HCT116 (cell line): ENCODE data around the gene ROCK2. TPM values are rescaled to one million over a fixed set of nuclear protein-coding genes. Genes with fewer than 3 reads are reported as not detected.

Experiments used
- ATAC-seq: fragments of 200-7000 bp; cut with Tn5 transposase; 2 replicates; pipeline ENCODE4 v1.9.1; 2020; ENCODE audit warnings: mild to moderate bottlenecking, moderate library complexity
- BruUV-seq: library from RNA; stranded (reverse); fragments of 400-500 nt; replicated peaks from 2 replicates; lab custom pipeline; 2021; lab: Mats Ljungman, UMichigan
- CTCF ChIA-PET: fragments of 300-600 bp; sonication (Branson Sonifier 250); formaldehyde crosslinking; loops from one replicate; lab custom pipeline; 2021; ENCODE audit warnings: antibody characterized with exemption; lab: Charles Lee
- POLR2A ChIA-PET: fragments of 300-600, 350-600 bp; sonication (Branson Sonifier 250); formaldehyde crosslinking; loops from one replicate; lab custom pipeline; 2021; ENCODE audit warnings: antibody characterized with exemption; lab: Charles Lee
- RAD21 ChIA-PET, 2 experiments: fragments of 300-600 bp; sonication (Branson Sonifier 250); formaldehyde crosslinking; loops; one replicate each; lab custom pipeline; 2023; ENCODE audit warnings: low total read pairs in 2 of 2; ENCODE audit not compliant: uncharacterized antibody in 2 of 2, unreplicated experiment in 2 of 2, low non-redundant PET in 1 of 2; lab: Charles Lee
- DNase-seq: peaks from one replicate; pipeline ENCODE4 v3.0.0-alpha.2; 2010; ENCODE audit warnings: low read depth, low spot score
- H2AFZ ChIP-seq: fragments of 200-600 bp; shearing (Covaris generic), sonication (generic); 2 replicates; pipeline ENCODE4 v1.6.1; 2017; ENCODE audit warnings: low read depth, mixed run types, mixed read lengths, antibody characterized with exemption, low read length; ENCODE audit not compliant: poor library complexity, severe bottlenecking
- H3K27ac ChIP-seq: 2 replicates; pipeline ENCODE4 v1.5.1; 2012; ENCODE audit warnings: low read depth, low read length
- H3K27me3 ChIP-seq: fragments of 200-600 bp; sonication (generic); 2 replicates; pipeline ENCODE4 v1.6.1; 2016; ENCODE audit warnings: mixed run types, low read length, mixed read lengths; ENCODE audit not compliant: insufficient read depth
- H3K36me3 ChIP-seq, 2 experiments: fragments of 200-500 bp in 1 of 2; fragments of 200-600 bp in 1 of 2; sonication (Bioruptor generic) in 1 of 2; sonication (generic) in 1 of 2; 2 replicates each; pipeline versions ENCODE4 v1.5.1 to v1.6.1; 2014 to 2016; ENCODE audit warnings: low read length in 2 of 2, inconsistent platforms in 1 of 2, mixed read lengths in 1 of 2, mixed run types in 1 of 2; ENCODE audit not compliant: insufficient read depth in 2 of 2, control insufficient read depth in 1 of 2
- H3K4me1 ChIP-seq, 2 experiments: fragments of 200-600 bp in 1 of 2; sonication (generic) in 1 of 2; 2 replicates each; pipeline versions ENCODE4 v1.5.1 to v1.6.1; 2012 to 2017; ENCODE audit warnings: low read length in 2 of 2, inconsistent platforms in 1 of 2, mild to moderate bottlenecking in 1 of 2, mixed read lengths in 1 of 2, mixed run types in 1 of 2, moderate library complexity in 1 of 2; ENCODE audit not compliant: insufficient read depth in 2 of 2, control insufficient read depth in 1 of 2
- H3K4me2 ChIP-seq: fragments of 200-600 bp; sonication (generic); 2 replicates; pipeline ENCODE4 v1.6.1; 2017; ENCODE audit warnings: mixed run types, low read length, mixed read lengths
- H3K4me3 ChIP-seq, 2 experiments: fragments of 200-600 bp in 1 of 2; sonication (generic) in 1 of 2; replicated peaks in 1 of 2; 2 replicates each; pipeline ENCODE4 v1.5.1; 2011 to 2016; ENCODE audit warnings: low read length in 2 of 2, control low read depth in 1 of 2, low read depth in 1 of 2, mild to moderate bottlenecking in 1 of 2, mixed read lengths in 1 of 2, mixed run types in 1 of 2
- H3K79me2 ChIP-seq: fragments of 200-600 bp; sonication (generic); 2 replicates; pipeline ENCODE4 v1.6.1; 2017; ENCODE audit warnings: mild to moderate bottlenecking, mixed run types, low read length, moderate library complexity, mixed read lengths; ENCODE audit not compliant: insufficient read depth
- H3K9ac ChIP-seq: fragments of 200-600 bp; sonication (generic); 2 replicates; pipeline ENCODE4 v1.6.1; 2016; ENCODE audit warnings: low read length, mixed read lengths
- H3K9me2 ChIP-seq: fragments of 200-600 bp; sonication (generic), shearing (Covaris generic); 2 replicates; pipeline ENCODE4 v1.6.1; 2017; ENCODE audit warnings: mixed run types, mild to moderate bottlenecking, moderate library complexity; ENCODE audit not compliant: insufficient read depth
- H3K9me3 ChIP-seq, 2 experiments: fragments of 200-500 bp in 1 of 2; fragments of 200-600 bp in 1 of 2; sonication (Bioruptor generic) in 1 of 2; sonication (generic) in 1 of 2; 2 replicates each; pipeline ENCODE4 v1.6.1; 2014 to 2017; ENCODE audit warnings: low read length in 2 of 2, mixed read lengths in 2 of 2, inconsistent platforms in 1 of 2, low read depth in 1 of 2, mild to moderate bottlenecking in 1 of 2, mixed run types in 1 of 2, moderate library complexity in 1 of 2; ENCODE audit not compliant: control insufficient read depth in 1 of 2, insufficient read depth in 1 of 2
- H4K20me1 ChIP-seq: fragments of 200-600 bp; sonication (generic), shearing (Covaris generic); 2 replicates; pipeline ENCODE4 v1.6.1; 2017; ENCODE audit warnings: mixed run types, mild to moderate bottlenecking, moderate library complexity; ENCODE audit not compliant: insufficient read depth
- FOSL1 ChIP-seq: IDR thresholded peaks from 2 replicates; pipeline ENCODE4 v1.6.1; 2012; ENCODE audit warnings: low read depth
- POLR2AphosphoS5 ChIP-seq: IDR thresholded peaks from 2 replicates; pipeline ENCODE4 v1.6.1; 2011; ENCODE audit warnings: mild to moderate bottlenecking, low read depth, low read length, moderate library complexity
- SRF ChIP-seq: IDR thresholded peaks from 2 replicates; pipeline ENCODE4 v1.6.1; 2012; ENCODE audit warnings: low read depth
- ZNF274 ChIP-seq: fragments of 200-500 bp; sonication (Bioruptor generic); IDR thresholded peaks from 2 replicates; pipeline ENCODE4 v1.6.1; 2014; ENCODE audit warnings: mild to moderate bottlenecking, low read depth, low read length, inconsistent platforms
- intact Hi-C: fragments of 100-400 bp; cut with micrococcal nuclease; formaldehyde crosslinking; loops from 2 replicates; pipeline ENCODE4 v1.10.0; 2022
- total RNA-seq: library from RNA; stranded (reverse); gene quantifications from one replicate; pipeline ENCODE4 v1.2.1, GENCODE V29; 2021; ENCODE audit not compliant: unreplicated experiment
- TF ChIP-seq, protein P1 (sequence below): IDR thresholded peaks from 2 replicates; pipeline ENCODE4 v1.6.1; 2012; ENCODE audit warnings: low read depth
- TF ChIP-seq, protein P2 (sequence below): IDR thresholded peaks from 2 replicates; pipeline ENCODE4 v1.6.1; 2012

ROCK2 gene
- total RNA-seq, 1 experiment from 2014 or later: 48.0 TPM

DNA sequence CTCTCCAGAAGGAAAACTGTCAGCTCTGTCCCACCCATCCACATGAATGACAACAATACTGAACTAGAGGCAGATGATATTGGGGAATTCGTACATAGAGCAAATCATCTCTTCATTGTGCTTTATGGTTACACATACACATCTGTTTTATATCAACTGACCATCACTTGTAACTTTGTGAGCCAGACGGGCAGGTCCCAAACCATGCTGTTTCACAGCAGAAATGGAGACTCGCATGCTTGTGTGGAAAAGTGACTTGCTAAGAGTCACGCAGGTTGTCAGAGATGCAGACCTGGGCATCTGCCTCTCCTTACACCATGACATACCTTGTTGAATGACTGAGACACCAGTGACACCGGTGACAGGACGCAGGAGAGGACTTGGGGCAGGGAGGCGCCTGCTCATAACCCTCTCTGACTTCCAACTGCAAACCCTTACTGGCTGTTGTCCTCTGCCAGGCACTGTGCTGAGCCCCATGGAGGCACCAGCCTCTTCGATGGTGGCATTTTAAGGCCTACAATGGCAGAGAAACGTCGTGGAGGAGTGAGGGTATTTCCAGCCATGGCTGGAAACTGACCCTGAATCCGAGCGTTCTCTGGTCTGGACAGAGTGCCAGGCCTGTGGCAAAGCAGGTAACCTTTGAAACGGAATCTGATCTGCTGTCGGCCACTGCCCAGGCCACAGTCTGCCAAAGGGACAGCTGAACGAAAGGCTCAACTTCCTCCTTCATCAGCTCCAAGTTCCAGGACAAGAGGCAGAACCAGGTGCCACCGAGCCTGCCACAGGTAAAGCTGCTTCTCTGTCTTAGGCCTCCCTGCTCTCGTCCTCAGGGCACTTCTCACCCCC is 26.9 kb upstream of the ROCK2 start (continued):
- TF ChIP-seq SRF: no peak
- TF ChIP-seq ZNF274: no peak
- TF ChIP-seq POLR2AphosphoS5: no peak
- no peak for TF ChIP-seq FOSL1
- TF ChIP-seq, protein P1, sequence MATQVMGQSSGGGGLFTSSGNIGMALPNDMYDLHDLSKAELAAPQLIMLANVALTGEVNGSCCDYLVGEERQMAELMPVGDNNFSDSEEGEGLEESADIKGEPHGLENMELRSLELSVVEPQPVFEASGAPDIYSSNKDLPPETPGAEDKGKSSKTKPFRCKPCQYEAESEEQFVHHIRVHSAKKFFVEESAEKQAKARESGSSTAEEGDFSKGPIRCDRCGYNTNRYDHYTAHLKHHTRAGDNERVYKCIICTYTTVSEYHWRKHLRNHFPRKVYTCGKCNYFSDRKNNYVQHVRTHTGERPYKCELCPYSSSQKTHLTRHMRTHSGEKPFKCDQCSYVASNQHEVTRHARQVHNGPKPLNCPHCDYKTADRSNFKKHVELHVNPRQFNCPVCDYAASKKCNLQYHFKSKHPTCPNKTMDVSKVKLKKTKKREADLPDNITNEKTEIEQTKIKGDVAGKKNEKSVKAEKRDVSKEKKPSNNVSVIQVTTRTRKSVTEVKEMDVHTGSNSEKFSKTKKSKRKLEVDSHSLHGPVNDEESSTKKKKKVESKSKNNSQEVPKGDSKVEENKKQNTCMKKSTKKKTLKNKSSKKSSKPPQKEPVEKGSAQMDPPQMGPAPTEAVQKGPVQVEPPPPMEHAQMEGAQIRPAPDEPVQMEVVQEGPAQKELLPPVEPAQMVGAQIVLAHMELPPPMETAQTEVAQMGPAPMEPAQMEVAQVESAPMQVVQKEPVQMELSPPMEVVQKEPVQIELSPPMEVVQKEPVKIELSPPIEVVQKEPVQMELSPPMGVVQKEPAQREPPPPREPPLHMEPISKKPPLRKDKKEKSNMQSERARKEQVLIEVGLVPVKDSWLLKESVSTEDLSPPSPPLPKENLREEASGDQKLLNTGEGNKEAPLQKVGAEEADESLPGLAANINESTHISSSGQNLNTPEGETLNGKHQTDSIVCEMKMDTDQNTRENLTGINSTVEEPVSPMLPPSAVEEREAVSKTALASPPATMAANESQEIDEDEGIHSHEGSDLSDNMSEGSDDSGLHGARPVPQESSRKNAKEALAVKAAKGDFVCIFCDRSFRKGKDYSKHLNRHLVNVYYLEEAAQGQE: no peak

DNA sequence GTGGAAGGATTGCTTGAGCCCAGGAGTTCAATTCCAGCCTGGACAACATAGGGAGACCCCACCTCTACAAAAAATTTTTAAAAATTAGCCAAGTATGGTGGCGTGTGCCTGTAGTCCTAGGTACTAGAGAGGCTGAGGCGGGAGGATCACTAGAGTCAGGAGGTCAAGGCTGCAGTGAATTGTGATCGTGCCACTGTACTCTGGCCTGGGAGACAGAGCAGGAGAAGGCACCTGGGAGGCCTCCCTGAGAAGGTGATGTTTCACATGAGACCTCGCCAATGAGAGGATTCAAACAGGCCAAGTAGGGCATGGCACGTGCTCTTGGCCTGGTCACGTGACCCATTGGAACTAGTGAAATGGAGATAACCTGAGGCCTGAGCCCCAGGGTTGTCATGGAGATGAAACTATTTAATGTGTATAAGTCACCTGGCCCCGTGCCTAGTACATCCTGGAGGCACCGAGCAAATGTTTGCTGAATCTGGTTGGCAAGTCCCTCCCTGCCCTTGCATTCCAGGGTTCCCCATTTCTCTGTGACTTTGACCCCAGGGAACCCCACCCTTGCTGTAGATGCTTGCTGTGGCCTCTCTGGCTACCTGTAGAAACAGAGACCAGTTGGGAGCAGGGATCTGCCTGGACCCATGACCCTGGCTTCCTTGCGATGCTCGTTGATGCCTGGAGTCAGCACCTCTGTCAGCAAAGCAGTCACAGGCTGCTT is 26.1 kb upstream of the ROCK2 start:
- Histone ChIP-seq H2AFZ (no peak overlapping the region), H3K9me2 (no peaks in the 10 kb centered on the region), H3K9ac (no peak overlapping the region), H3K4me2 (no peak overlapping the region), H4K20me1 (no peaks in the 10 kb centered on the region), H3K27me3 (no peaks in the 10 kb centered on the region), H3K9me3 (no peaks in the 10 kb centered on the region), H3K27ac (no peak overlapping the region), H3K36me3 (no peaks in the 10 kb centered on the region), H3K4me3 (no peak overlapping the region), H3K4me1 (peaks cover 22 to 33% of the 10 kb centered on the region in 2 experiments)
- no TSS peak for BruUV-seq
- DNase-seq (no peak), ATAC-seq (no peak)
- POLR2A ChIA-PET: no interaction called here
- CTCF ChIA-PET: no interaction called here
- RAD21 ChIA-PET: no interaction called here
- TF ChIP-seq, protein P2, sequence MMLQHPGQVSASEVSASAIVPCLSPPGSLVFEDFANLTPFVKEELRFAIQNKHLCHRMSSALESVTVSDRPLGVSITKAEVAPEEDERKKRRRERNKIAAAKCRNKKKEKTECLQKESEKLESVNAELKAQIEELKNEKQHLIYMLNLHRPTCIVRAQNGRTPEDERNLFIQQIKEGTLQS: no peak
- TF ChIP-seq SRF: no peak
- TF ChIP-seq, all 23 proteins: peak for 0
- intact Hi-C loops: no loop called here
- no peaks in the 10 kb centered on the region for H3K79me2 ChIP-seq
